ENCODE data around the gene WDR33. TPM values are rescaled to one million over a fixed set of nuclear protein-coding genes. Genes with fewer than 3 reads are reported as not detected.
A peak's percentile ranks its signal among the peaks of the same experiment; 100 is the strongest.

Gene WDR33
- total and polyA plus RNA-seq, 2 of the 13 experiments (the other 11 are each of a cell fraction or from before 2014, with no cell fraction given) = 54.9 to 78.2 TPM

- TF ChIP-seq, protein P1, sequence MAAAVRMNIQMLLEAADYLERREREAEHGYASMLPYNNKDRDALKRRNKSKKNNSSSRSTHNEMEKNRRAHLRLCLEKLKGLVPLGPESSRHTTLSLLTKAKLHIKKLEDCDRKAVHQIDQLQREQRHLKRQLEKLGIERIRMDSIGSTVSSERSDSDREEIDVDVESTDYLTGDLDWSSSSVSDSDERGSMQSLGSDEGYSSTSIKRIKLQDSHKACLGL (CRISPR knock-in tag; IDR thresholded peaks at IDR 0.05) = peak; percentile 53; the same call in 1 of the 2 replicates
- 0 out of 2 replicates have a peak, but pooled peaks have one; percentile 76 for TF ChIP-seq ZNF598 (CRISPR knock-in tag; IDR thresholded peaks at IDR 0.05; ENCODE audit: borderline replicate concordance)
- peak; percentile 32; the same call in 1 of the 2 replicates for TF ChIP-seq ZNF710 (CRISPR knock-in tag; IDR thresholded peaks at IDR 0.05; ENCODE audit: borderline replicate concordance)
- TF ChIP-seq ZFY (CRISPR knock-in tag; IDR thresholded peaks at IDR 0.05) = 0 out of 2 replicates have a peak, but pooled peaks have one; percentile 18
- 0 out of 2 replicates have a peak, but pooled peaks have one; percentile 42 for TF ChIP-seq ZNF619 (CRISPR knock-in tag; IDR thresholded peaks at IDR 0.05)
- TF ChIP-seq LBX2 (CRISPR knock-in tag; IDR thresholded peaks at IDR 0.05; ENCODE audit: borderline replicate concordance) = no peak
- TF ChIP-seq, protein P2, sequence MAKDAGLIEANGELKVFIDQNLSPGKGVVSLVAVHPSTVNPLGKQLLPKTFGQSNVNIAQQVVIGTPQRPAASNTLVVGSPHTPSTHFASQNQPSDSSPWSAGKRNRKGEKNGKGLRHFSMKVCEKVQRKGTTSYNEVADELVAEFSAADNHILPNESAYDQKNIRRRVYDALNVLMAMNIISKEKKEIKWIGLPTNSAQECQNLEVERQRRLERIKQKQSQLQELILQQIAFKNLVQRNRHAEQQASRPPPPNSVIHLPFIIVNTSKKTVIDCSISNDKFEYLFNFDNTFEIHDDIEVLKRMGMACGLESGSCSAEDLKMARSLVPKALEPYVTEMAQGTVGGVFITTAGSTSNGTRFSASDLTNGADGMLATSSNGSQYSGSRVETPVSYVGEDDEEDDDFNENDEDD (CRISPR knock-in tag; IDR thresholded peaks at IDR 0.05; ENCODE audit: borderline replicate concordance) = peak; percentile 72; the same call in 1 of the 2 replicates
- TF ChIP-seq, protein P3, sequence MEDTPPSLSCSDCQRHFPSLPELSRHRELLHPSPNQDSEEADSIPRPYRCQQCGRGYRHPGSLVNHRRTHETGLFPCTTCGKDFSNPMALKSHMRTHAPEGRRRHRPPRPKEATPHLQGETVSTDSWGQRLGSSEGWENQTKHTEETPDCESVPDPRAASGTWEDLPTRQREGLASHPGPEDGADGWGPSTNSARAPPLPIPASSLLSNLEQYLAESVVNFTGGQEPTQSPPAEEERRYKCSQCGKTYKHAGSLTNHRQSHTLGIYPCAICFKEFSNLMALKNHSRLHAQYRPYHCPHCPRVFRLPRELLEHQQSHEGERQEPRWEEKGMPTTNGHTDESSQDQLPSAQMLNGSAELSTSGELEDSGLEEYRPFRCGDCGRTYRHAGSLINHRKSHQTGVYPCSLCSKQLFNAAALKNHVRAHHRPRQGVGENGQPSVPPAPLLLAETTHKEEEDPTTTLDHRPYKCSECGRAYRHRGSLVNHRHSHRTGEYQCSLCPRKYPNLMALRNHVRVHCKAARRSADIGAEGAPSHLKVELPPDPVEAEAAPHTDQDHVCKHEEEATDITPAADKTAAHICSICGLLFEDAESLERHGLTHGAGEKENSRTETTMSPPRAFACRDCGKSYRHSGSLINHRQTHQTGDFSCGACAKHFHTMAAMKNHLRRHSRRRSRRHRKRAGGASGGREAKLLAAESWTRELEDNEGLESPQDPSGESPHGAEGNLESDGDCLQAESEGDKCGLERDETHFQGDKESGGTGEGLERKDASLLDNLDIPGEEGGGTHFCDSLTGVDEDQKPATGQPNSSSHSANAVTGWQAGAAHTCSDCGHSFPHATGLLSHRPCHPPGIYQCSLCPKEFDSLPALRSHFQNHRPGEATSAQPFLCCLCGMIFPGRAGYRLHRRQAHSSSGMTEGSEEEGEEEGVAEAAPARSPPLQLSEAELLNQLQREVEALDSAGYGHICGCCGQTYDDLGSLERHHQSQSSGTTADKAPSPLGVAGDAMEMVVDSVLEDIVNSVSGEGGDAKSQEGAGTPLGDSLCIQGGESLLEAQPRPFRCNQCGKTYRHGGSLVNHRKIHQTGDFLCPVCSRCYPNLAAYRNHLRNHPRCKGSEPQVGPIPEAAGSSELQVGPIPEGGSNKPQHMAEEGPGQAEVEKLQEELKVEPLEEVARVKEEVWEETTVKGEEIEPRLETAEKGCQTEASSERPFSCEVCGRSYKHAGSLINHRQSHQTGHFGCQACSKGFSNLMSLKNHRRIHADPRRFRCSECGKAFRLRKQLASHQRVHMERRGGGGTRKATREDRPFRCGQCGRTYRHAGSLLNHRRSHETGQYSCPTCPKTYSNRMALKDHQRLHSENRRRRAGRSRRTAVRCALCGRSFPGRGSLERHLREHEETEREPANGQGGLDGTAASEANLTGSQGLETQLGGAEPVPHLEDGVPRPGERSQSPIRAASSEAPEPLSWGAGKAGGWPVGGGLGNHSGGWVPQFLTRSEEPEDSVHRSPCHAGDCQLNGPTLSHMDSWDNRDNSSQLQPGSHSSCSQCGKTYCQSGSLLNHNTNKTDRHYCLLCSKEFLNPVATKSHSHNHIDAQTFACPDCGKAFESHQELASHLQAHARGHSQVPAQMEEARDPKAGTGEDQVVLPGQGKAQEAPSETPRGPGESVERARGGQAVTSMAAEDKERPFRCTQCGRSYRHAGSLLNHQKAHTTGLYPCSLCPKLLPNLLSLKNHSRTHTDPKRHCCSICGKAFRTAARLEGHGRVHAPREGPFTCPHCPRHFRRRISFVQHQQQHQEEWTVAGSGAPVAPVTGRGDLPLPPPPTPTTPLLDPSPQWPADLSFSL (CRISPR knock-in tag; IDR thresholded peaks at IDR 0.05) = 0 out of 2 replicates have a peak, but pooled peaks have one; percentile 20
- no peak for TF ChIP-seq IKZF5 (CRISPR knock-in tag; IDR thresholded peaks at IDR 0.05)
- peak; percentile 74 for TF ChIP-seq ZNF687 (CRISPR knock-in tag; IDR thresholded peaks at IDR 0.05)
- no peak for TF ChIP-seq IKZF1 (IDR thresholded peaks at IDR 0.05)
Measured at GRCh38 chr2:127651971-127652550, 158.9 kb downstream of the WDR33 start (continued).
